Measurements from ENCODE around the gene FBXW7.

DNA sequence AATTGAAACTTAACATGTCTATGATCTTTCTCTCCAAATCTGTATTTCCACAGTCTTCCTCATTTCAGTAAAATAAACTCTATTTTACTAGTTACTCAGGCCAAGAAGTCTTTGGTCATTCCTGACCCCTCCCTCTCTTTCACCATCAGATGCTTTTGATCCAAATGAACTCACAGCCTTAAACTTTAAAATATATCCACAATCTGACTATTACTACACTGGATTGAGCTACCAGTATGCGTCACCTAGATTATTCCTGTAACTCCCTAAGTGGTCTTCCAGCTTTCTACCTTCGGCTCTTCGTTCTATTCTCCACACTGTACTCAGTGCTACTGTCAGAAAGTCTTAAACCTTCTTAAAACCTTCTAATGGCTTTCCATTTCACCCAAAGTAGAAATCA lies 195.1 kb downstream of the FBXW7 start:
- TF ChIP-seq, protein P1, sequence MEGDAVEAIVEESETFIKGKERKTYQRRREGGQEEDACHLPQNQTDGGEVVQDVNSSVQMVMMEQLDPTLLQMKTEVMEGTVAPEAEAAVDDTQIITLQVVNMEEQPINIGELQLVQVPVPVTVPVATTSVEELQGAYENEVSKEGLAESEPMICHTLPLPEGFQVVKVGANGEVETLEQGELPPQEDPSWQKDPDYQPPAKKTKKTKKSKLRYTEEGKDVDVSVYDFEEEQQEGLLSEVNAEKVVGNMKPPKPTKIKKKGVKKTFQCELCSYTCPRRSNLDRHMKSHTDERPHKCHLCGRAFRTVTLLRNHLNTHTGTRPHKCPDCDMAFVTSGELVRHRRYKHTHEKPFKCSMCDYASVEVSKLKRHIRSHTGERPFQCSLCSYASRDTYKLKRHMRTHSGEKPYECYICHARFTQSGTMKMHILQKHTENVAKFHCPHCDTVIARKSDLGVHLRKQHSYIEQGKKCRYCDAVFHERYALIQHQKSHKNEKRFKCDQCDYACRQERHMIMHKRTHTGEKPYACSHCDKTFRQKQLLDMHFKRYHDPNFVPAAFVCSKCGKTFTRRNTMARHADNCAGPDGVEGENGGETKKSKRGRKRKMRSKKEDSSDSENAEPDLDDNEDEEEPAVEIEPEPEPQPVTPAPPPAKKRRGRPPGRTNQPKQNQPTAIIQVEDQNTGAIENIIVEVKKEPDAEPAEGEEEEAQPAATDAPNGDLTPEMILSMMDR (IDR thresholded peaks at IDR 0.05) = no peak
- TF ChIP-seq KDM5A (IDR thresholded peaks at IDR 0.05) (no peak), RCOR1 (IDR thresholded peaks at IDR 0.05; ENCODE audit: low read depth, low read length) (no peak)

All from A549 (cell line).